ENCODE results near the gene CCDC40. TPM values are rescaled to one million over a fixed set of nuclear protein-coding genes. Genes with fewer than 3 reads are reported as not detected.

The CCDC40 gene
- total and polyA plus RNA-seq, 2 of the 13 experiments (the other 11 are each of a cell fraction or from before 2014, with no cell fraction given): 4.1 to 5.5 TPM

DNA sequence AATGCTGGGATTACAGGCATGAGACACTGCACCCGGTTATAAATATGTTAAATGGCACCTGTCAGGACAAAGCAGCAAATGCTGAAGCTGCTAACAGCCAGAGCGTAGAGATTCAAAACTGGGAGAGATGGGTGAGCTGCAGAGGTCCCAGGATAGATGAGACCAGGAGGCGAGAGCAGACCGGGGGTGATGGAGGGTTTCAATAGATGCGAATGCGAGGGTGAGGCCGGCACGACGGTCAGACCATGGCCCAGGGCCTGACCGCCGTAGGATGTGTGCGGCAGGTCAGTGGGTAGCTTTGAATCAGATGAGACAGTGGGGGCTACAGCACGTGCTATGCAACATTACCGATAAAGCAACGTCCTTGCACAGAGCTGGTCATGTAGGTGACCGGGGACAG, 14.3 kb downstream of the CCDC40 start:
- POLR2A ChIA-PET: no interaction called here
- H3K79me2 ChIP-seq (ENCODE audit: insufficient read depth, low read length): no peaks in the 10 kb centered on the region
- H3K4me3 ChIP-seq (replicated peaks in 1 of 3; ENCODE audit: insufficient read depth in 1 of 3, low read depth in 2 of 3, low read length in 3 of 3): no peak overlapping the region
- H3K27ac ChIP-seq (ENCODE audit: extremely low read length, insufficient read depth, low read length): no peak overlapping the region
- no peak for ATAC-seq
- no peak for DNase-seq (ENCODE audit: low spot score)
- intact Hi-C loops (cut with micrococcal nuclease; ENCODE audit: unreplicated experiment) (no loop called here), in situ Hi-C loops (cut with HindIII; ENCODE audit: extremely low pct_ligation_motif_present, low pct_unique_long_range_greater_than_20kb) (no loop called here)
- no peak overlapping the region for H2AFZ ChIP-seq (ENCODE audit: low read length)
- H3K27me3 ChIP-seq (ENCODE audit: control insufficient read depth in 1 of 2, insufficient read depth in 2 of 2, low read length in 2 of 2): no peaks in the 10 kb centered on the region
- BruUV-seq (replicated peaks): no TSS peak
- no peaks in the 10 kb centered on the region for H4K20me1 ChIP-seq (ENCODE audit: insufficient read depth, low read length)
- peaks cover 4% of the 10 kb centered on the region for H3K4me1 ChIP-seq (ENCODE audit: insufficient read depth, low read length)
- no peak overlapping the region for H3K4me2 ChIP-seq (ENCODE audit: low read depth, low read length)
- TF ChIP-seq PHB2 (IDR thresholded peaks at IDR 0.05; ENCODE audit: partially characterized antibody) (no peak), CENPX (CRISPR knock-in tag; IDR thresholded peaks at IDR 0.05) (no peak), ZFP90 (CRISPR knock-in tag; IDR thresholded peaks at IDR 0.05; ENCODE audit: borderline replicate concordance) (no peak)
- TF ChIP-seq, protein P1, sequence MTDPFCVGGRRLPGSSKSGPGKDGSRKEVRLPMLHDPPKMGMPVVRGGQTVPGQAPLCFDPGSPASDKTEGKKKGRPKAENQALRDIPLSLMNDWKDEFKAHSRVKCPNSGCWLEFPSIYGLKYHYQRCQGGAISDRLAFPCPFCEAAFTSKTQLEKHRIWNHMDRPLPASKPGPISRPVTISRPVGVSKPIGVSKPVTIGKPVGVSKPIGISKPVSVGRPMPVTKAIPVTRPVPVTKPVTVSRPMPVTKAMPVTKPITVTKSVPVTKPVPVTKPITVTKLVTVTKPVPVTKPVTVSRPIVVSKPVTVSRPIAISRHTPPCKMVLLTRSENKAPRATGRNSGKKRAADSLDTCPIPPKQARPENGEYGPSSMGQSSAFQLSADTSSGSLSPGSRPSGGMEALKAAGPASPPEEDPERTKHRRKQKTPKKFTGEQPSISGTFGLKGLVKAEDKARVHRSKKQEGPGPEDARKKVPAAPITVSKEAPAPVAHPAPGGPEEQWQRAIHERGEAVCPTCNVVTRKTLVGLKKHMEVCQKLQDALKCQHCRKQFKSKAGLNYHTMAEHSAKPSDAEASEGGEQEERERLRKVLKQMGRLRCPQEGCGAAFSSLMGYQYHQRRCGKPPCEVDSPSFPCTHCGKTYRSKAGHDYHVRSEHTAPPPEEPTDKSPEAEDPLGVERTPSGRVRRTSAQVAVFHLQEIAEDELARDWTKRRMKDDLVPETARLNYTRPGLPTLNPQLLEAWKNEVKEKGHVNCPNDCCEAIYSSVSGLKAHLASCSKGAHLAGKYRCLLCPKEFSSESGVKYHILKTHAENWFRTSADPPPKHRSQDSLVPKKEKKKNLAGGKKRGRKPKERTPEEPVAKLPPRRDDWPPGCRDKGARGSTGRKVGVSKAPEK (CRISPR knock-in tag; IDR thresholded peaks at IDR 0.05; ENCODE audit: borderline replicate concordance): no peak
- H3K9me3 ChIP-seq (ENCODE audit: low read length): no peaks in the 10 kb centered on the region
- no peak overlapping the region for H3K9ac ChIP-seq (ENCODE audit: insufficient read depth, low read depth, low read length)
- no peaks in the 10 kb centered on the region; a peak in 1 of 5 replicates for H3K36me3 ChIP-seq (replicated peaks in 1 of 2; ENCODE audit: control insufficient read depth in 1 of 2, insufficient read depth in 2 of 2, low read length in 2 of 2)
- WGBS (ENCODE audit: low lambda C conversion rate): 93% methylated on average over 16 of the region's 16 CpGs
- CTCF ChIA-PET (ENCODE audit: low intra/inter-chr PET ratio, low total read pairs): no interaction called here
- no peak for FAIRE-seq

DNA sequence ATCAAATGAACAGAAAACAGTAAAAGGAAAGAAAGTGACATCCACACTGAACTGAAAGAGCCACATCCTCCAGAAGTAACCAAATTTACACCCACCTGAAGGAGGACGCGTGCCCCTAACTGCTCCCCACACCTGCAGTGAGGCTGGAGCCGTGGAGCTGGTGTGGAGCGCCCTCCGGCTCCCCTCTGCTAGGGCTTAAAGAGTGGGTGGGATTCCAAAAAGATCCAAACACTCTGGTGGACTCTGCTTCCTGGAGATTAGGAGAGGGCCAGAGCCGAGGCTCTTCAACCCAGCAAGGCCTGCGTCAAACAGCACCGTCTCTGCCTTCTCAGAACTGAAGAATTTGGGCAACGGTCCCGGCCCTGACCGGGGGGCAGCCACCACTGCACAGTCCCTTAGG, 15.2 kb downstream of the CCDC40 start:
- no peak overlapping the region for H3K4me2 ChIP-seq (ENCODE audit: low read depth, low read length)
- no peak overlapping the region for H2AFZ ChIP-seq (ENCODE audit: low read length)
- CTCF ChIA-PET (ENCODE audit: low intra/inter-chr PET ratio, low total read pairs): no interaction called here
- 80% methylated on average over 11 of the region's 11 CpGs for WGBS (ENCODE audit: low lambda C conversion rate)
- POLR2A ChIA-PET: no interaction called here
- FAIRE-seq (no peak), DNase-seq (ENCODE audit: low spot score) (no peak), ATAC-seq (no peak)
- H3K4me3 ChIP-seq (replicated peaks in 1 of 3; ENCODE audit: insufficient read depth in 1 of 3, low read depth in 2 of 3, low read length in 3 of 3): no peak overlapping the region
- intact Hi-C loops (cut with micrococcal nuclease; ENCODE audit: unreplicated experiment): no loop called here
- H4K20me1 ChIP-seq (ENCODE audit: insufficient read depth, low read length): no peaks in the 10 kb centered on the region
- no peaks in the 10 kb centered on the region for H3K4me1 ChIP-seq (ENCODE audit: insufficient read depth, low read length)
- no TSS peak for BruUV-seq (replicated peaks)
- no peak overlapping the region for H3K27ac ChIP-seq (ENCODE audit: extremely low read length, insufficient read depth, low read length)
- H3K36me3 ChIP-seq (replicated peaks in 1 of 2; ENCODE audit: control insufficient read depth in 1 of 2, insufficient read depth in 2 of 2, low read length in 2 of 2): no peaks in the 10 kb centered on the region; a peak in 1 of 5 replicates
- no peaks in the 10 kb centered on the region for H3K27me3 ChIP-seq (ENCODE audit: control insufficient read depth in 1 of 2, insufficient read depth in 2 of 2, low read length in 2 of 2)
- no peak overlapping the region for H3K9ac ChIP-seq (ENCODE audit: insufficient read depth, low read depth, low read length)
- H3K9me3 ChIP-seq (ENCODE audit: low read length): no peaks in the 10 kb centered on the region
- in situ Hi-C loops (cut with HindIII; ENCODE audit: extremely low pct_ligation_motif_present, low pct_unique_long_range_greater_than_20kb): no loop called here
- H3K79me2 ChIP-seq (ENCODE audit: insufficient read depth, low read length): no peaks in the 10 kb centered on the region
- TF ChIP-seq, protein P2, sequence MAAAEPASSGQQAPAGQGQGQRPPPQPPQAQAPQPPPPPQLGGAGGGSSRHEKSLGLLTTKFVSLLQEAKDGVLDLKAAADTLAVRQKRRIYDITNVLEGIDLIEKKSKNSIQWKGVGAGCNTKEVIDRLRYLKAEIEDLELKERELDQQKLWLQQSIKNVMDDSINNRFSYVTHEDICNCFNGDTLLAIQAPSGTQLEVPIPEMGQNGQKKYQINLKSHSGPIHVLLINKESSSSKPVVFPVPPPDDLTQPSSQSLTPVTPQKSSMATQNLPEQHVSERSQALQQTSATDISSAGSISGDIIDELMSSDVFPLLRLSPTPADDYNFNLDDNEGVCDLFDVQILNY (CRISPR knock-in tag; conservative IDR thresholded peaks at IDR 0.05): no peak
- TF ChIP-seq MYC (CRISPR knock-in tag; IDR thresholded peaks at IDR 0.05; ENCODE audit: borderline replicate concordance): no peak
- TF ChIP-seq STAT5B (CRISPR knock-in tag; IDR thresholded peaks at IDR 0.05): no peak
- TF ChIP-seq, protein P3, sequence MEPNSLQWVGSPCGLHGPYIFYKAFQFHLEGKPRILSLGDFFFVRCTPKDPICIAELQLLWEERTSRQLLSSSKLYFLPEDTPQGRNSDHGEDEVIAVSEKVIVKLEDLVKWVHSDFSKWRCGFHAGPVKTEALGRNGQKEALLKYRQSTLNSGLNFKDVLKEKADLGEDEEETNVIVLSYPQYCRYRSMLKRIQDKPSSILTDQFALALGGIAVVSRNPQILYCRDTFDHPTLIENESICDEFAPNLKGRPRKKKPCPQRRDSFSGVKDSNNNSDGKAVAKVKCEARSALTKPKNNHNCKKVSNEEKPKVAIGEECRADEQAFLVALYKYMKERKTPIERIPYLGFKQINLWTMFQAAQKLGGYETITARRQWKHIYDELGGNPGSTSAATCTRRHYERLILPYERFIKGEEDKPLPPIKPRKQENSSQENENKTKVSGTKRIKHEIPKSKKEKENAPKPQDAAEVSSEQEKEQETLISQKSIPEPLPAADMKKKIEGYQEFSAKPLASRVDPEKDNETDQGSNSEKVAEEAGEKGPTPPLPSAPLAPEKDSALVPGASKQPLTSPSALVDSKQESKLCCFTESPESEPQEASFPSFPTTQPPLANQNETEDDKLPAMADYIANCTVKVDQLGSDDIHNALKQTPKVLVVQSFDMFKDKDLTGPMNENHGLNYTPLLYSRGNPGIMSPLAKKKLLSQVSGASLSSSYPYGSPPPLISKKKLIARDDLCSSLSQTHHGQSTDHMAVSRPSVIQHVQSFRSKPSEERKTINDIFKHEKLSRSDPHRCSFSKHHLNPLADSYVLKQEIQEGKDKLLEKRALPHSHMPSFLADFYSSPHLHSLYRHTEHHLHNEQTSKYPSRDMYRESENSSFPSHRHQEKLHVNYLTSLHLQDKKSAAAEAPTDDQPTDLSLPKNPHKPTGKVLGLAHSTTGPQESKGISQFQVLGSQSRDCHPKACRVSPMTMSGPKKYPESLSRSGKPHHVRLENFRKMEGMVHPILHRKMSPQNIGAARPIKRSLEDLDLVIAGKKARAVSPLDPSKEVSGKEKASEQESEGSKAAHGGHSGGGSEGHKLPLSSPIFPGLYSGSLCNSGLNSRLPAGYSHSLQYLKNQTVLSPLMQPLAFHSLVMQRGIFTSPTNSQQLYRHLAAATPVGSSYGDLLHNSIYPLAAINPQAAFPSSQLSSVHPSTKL (CRISPR knock-in tag; IDR thresholded peaks at IDR 0.05): no peak
- TF ChIP-seq ZNF781 (CRISPR knock-in tag; IDR thresholded peaks at IDR 0.05; ENCODE audit: borderline replicate concordance, not compliant biosample characterization): no peak
- TF ChIP-seq IKZF1 (IDR thresholded peaks at IDR 0.05): no peak
- TF ChIP-seq TAF15 (IDR thresholded peaks at IDR 0.05; ENCODE audit: low read depth, low read length, poor library complexity, severe bottlenecking): no peak
- TF ChIP-seq ZNF562 (CRISPR knock-in tag; IDR thresholded peaks at IDR 0.05; ENCODE audit: borderline replicate concordance): no peak
